Gastrocnemius medialis (tissue), 4 donors: Measurements from ENCODE around the gene WEE2. TPM values are rescaled to one million over a fixed set of nuclear protein-coding genes. Genes with fewer than 3 reads are reported as not detected.

Experiments
- ATAC-seq, 2 donors: fragments of 150-250 bp; one replicate each; pipeline ENCODE4 v1.9.1; 2016
- DNase-seq, 2 donors: peaks; one replicate each; pipeline ENCODE4 v3.0.0-alpha.2; 2019
- H3K27ac ChIP-seq, 4 donors: fragments of 200-600 bp; sonication (generic); 1 replicate in 1 of 4; 2 replicates in 3 of 4; pipeline ENCODE4 v1.5.1; 2016 to 2018; ENCODE audit warnings: mild to moderate bottlenecking in 2 of 4, moderate library complexity in 1 of 4
- H3K27me3 ChIP-seq, 3 donors: fragments of 200-600 bp; sonication (generic) in 2 of 3; 1 replicate in 1 of 3; 2 replicates in 2 of 3; pipeline versions ENCODE4 v1.5.1 to v1.6.0; 2016 to 2019; ENCODE audit warnings: mild to moderate bottlenecking in 1 of 3, moderate library complexity in 1 of 3
- H3K36me3 ChIP-seq, 2 donors: fragments of 200-600 bp; sonication (generic) in 1 of 2; one replicate each; pipeline ENCODE4 v1.5.1; 2017 to 2018
- H3K4me1 ChIP-seq, 2 donors: fragments of 200-600 bp; sonication (generic) in 1 of 2; one replicate each; pipeline ENCODE4 v1.5.1; 2016 to 2017; ENCODE audit warnings: mild to moderate bottlenecking in 2 of 2
- H3K4me3 ChIP-seq, 4 donors: fragments of 200-600 bp; sonication (generic) in 3 of 4; 1 replicate in 1 of 4; 2 replicates in 3 of 4; pipeline ENCODE4 v1.5.1; 2016 to 2019; ENCODE audit warnings: mild to moderate bottlenecking in 2 of 4
- H3K9me3 ChIP-seq, 3 donors: fragments of 200-600 bp; sonication (generic) in 2 of 3; 1 replicate in 1 of 3; 2 replicates in 2 of 3; pipeline ENCODE4 v1.5.1; 2016 to 2019
- POLR2A ChIP-seq, 2 donors: fragments of 450-650 bp; IDR thresholded peaks; one replicate each; pipeline ENCODE4 v1.6.1; 2017; ENCODE audit warnings: antibody characterized with exemption in 2 of 2, mild to moderate bottlenecking in 2 of 2, moderate library complexity in 2 of 2
- in situ Hi-C, 4 donors: fragments of 200-750 bp; cut with MboI; loops; one replicate each; pipeline versions ENCODE4 v1.15.0 to v1.8.0; 2017; ENCODE audit warnings: low sequenced_read_pairs in 4 of 4
- intact Hi-C: fragments of 100-400 bp; cut with DNase I; formaldehyde crosslinking; loops from one replicate; pipeline ENCODE4 v1.15.1; 2023; ENCODE audit warnings: low total_unique reads
- total RNA-seq, 4 donors: library from RNA; depleted of rRNA; stranded (reverse); fragments of >200 nt; gene quantifications; one replicate each; pipeline versions ENCODE4 v1.1.0 to v1.2.3, GENCODE V29; 2016
- TF ChIP-seq, protein P1 (sequence below), 5 experiments: fragments of 450-650 bp in 3 of 5; fragments of 200-600 bp in 2 of 5; sonication (generic) in 2 of 5; IDR thresholded peaks in 4 of 5; conservative IDR thresholded peaks in 1 of 5; 1 replicate in 4 of 5; 2 replicates in 1 of 5; pipeline ENCODE4 v1.5.1; 2016 to 2019; ENCODE audit warnings: antibody characterized with exemption in 5 of 5, mild to moderate bottlenecking in 3 of 5, moderate library complexity in 3 of 5

Gene WEE2
- total RNA-seq, 4 donors from 2014 or later = not detected

DNA sequence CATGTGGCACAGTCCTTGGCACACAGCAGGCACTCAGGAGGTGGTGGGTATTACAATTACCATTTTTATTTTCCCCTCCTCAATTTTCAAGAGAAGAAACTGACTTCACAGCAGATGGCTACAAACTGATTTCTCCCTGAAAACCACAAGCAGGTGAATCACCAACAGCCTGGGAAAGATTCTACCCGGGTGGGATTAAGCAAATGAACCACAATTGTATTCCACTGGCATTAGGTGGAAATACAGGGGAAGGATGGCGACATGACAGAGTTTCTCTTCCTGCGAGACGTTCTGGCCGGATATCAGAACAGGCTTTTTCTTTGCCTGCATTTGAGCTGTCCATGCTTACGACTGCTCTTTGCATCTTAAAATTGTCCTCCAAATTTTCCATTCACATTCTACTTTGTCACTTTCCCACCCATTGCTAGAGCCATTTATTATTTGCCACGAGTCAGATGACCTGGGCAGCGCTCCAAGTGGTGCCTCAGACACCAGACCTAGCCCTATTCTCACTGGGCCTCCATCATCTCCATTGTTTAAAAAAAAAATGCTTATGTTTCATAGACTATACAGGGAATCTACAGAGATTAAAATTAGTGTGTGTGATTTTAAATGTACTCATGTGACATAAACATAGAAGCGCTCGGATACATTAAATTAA is 10.8 kb upstream of the WEE2 start:
- in situ Hi-C loops = no loop called here
- ATAC-seq = no peak
- TF ChIP-seq POLR2A (IDR thresholded peaks at IDR 0.05) = no peak
- TF ChIP-seq, protein P1, sequence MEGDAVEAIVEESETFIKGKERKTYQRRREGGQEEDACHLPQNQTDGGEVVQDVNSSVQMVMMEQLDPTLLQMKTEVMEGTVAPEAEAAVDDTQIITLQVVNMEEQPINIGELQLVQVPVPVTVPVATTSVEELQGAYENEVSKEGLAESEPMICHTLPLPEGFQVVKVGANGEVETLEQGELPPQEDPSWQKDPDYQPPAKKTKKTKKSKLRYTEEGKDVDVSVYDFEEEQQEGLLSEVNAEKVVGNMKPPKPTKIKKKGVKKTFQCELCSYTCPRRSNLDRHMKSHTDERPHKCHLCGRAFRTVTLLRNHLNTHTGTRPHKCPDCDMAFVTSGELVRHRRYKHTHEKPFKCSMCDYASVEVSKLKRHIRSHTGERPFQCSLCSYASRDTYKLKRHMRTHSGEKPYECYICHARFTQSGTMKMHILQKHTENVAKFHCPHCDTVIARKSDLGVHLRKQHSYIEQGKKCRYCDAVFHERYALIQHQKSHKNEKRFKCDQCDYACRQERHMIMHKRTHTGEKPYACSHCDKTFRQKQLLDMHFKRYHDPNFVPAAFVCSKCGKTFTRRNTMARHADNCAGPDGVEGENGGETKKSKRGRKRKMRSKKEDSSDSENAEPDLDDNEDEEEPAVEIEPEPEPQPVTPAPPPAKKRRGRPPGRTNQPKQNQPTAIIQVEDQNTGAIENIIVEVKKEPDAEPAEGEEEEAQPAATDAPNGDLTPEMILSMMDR (IDR thresholded peaks at IDR 0.05 in 4 of 5, conservative IDR thresholded peaks at IDR 0.05 in 1 of 5) = no peak
- no peak overlapping the region for H3K27ac ChIP-seq
- H3K4me3 ChIP-seq = no peak overlapping the region
- H3K36me3 ChIP-seq = no peaks in the 10 kb centered on the region
- no peaks in the 10 kb centered on the region for H3K9me3 ChIP-seq
- DNase-seq = no peak
- peaks cover 10 to 19% of the 10 kb centered on the region in 2 donors for H3K4me1 ChIP-seq
- H3K27me3 ChIP-seq = no peaks in the 10 kb centered on the region
- intact Hi-C loops = no loop called here

DNA sequence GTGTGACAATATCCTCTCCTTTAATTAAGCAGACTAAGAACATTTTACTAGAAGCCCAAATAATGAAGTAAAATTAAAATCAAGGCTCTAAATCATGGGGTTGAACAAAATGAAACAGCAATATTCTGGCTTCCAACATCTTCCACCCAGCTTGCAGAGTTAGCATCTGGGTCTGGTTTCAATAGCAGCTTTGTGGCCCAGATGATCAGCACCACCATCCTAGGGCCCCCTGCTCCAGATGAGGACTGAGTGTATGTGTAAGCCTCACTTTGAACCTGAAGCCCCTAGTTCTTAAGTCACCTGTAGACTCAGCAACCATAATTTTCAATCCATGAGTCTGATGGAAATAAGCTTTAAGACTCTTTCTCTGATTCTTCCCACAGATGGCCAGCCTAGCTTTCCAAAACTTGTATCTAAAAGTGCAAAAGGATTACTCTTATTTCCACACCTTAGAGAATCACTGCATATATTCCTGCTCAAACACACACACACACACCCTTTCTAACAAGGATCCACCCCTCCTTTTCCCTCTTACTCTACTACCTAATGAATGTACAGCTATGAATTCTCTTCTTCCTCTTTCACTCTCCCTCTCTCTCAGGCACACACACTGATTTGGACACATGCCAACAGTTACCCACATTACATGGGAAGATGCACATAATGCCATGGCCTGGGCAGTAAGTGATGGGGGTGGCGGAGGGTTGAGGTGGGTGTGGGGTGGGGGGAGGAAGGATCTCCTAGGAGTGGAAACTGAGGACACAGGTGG is 9.7 kb upstream of the WEE2 start:
- no peaks in the 10 kb centered on the region for H3K36me3 ChIP-seq
- TF ChIP-seq, protein P1 (IDR thresholded peaks at IDR 0.05 in 4 of 5, conservative IDR thresholded peaks at IDR 0.05 in 1 of 5) = no peak
- no peak for TF ChIP-seq POLR2A (IDR thresholded peaks at IDR 0.05)
- no peak overlapping the region for H3K27ac ChIP-seq
- in situ Hi-C loops (no loop called here), intact Hi-C loops (no loop called here)
- no peak overlapping the region for H3K4me3 ChIP-seq
- peaks cover 18 to 26% of the 10 kb centered on the region in 2 donors for H3K4me1 ChIP-seq
- no peaks in the 10 kb centered on the region for H3K27me3 ChIP-seq
- ATAC-seq = no peak
- no peaks in the 10 kb centered on the region for H3K9me3 ChIP-seq
- DNase-seq = no peak

DNA sequence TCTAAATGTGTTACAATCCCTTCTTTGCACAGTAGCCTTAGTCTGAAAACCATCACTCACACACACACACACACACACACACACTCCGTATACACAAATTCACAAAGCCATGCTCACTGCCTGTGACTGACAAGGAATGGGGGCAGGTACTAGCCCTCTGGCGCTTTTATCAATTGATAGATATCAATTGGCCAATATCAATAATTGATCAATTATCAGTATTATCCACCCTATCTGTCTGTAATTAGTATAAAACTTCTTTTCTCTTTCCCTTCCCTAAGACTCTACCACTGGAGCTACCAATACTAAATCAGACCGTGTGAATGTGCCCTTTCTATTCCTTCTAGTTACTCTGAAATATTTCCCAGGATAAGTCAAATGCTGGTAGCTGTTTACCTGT is 8.3 kb upstream of the WEE2 start:
- H3K36me3 ChIP-seq = no peaks in the 10 kb centered on the region
- ATAC-seq = no peak
- DNase-seq = no peak
- TF ChIP-seq, protein P1 (IDR thresholded peaks at IDR 0.05 in 4 of 5, conservative IDR thresholded peaks at IDR 0.05 in 1 of 5) = no peak
- no peak for TF ChIP-seq POLR2A (IDR thresholded peaks at IDR 0.05)
- H3K4me1 ChIP-seq = peaks cover 18 to 26% of the 10 kb centered on the region in 2 donors
- H3K4me3 ChIP-seq = no peak overlapping the region
- in situ Hi-C loops (no loop called here), intact Hi-C loops (no loop called here)
- H3K9me3 ChIP-seq = no peaks in the 10 kb centered on the region
- H3K27me3 ChIP-seq = no peaks in the 10 kb centered on the region
- peak overlapping the region in 1 of 4 donors; percentile 78 for H3K27ac ChIP-seq

DNA sequence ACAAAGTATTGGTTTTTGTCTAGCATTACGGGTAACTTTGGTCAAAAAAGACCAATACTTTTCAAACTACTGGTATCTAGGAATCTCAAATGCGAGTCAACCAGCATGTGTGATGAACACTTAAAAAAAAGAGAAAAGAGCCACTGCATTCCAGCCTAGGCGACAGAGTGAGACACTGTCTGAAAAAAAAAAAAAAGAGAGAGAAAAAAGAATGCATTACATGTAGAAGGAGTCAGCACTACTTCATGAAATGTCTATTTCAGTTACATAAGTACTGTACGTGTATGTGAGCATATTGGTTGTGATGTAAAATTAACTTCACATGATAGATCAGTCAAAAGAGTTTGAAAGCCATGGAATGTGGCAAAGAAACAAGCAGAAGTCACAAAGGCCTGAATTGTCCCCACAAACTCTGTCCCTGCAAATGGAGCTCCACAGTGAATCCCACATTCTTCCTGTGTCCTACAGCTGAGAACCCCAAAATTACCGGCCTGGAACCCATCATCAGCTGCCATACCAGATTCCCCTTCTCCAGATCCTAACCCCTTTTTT is 7.8 kb upstream of the WEE2 start:
- in situ Hi-C loops (no loop called here), intact Hi-C loops (no loop called here)
- no peak for TF ChIP-seq POLR2A (IDR thresholded peaks at IDR 0.05)
- TF ChIP-seq, protein P1 (IDR thresholded peaks at IDR 0.05 in 4 of 5, conservative IDR thresholded peaks at IDR 0.05 in 1 of 5) = no peak
- ATAC-seq (no peak), DNase-seq (no peak)
- Histone ChIP-seq H3K36me3 (no peaks in the 10 kb centered on the region), H3K27me3 (no peaks in the 10 kb centered on the region), H3K27ac (peak overlapping the region; percentile 78 to 84 (median 80)), H3K4me3 (peak overlapping the region in 3 of 4 donors; percentile 66 to 73 (median 67)), H3K9me3 (no peaks in the 10 kb centered on the region), H3K4me1 (peaks cover 18 to 26% of the 10 kb centered on the region in 2 donors)
